ENCODE data around the gene RBM48. TPM values are rescaled to one million over a fixed set of nuclear protein-coding genes. Genes with fewer than 3 reads are reported as not detected.
A peak's percentile ranks its signal among the peaks of the same experiment; 100 is the strongest.

The RBM48 gene
- total RNA-seq, 1 experiment from 2014 or later = 8.2 TPM

GRCh38 chr7:92586841-92587240 lies 58.2 kb downstream of the RBM48 start:
- H3K79me2 ChIP-seq (ENCODE audit: low read length) = peaks cover 83% of the 10 kb centered on the region
- H3K9me2 ChIP-seq (replicated peaks; ENCODE audit: low read length) = no peaks in the 10 kb centered on the region
- no peak overlapping the region; the same call in 1 of the 2 replicates for H3K4me3 ChIP-seq (ENCODE audit: low read length)
- H3F3A ChIP-seq (ENCODE audit: low read length, unreplicated experiment) = no peaks in the 10 kb centered on the region
- no peaks in the 10 kb centered on the region for H3K9me3 ChIP-seq (ENCODE audit: low read length)
- no peak overlapping the region for H3K9ac ChIP-seq (ENCODE audit: low read length)
- no peak for DNase-seq
- peaks cover 18% of the 10 kb centered on the region for H3K36me3 ChIP-seq (ENCODE audit: low read depth, low read length)
- CTCF ChIA-PET = no interaction called here
- TF ChIP-seq EZH2 (IDR thresholded peaks at IDR 0.05; ENCODE audit: low read length, unreplicated experiment) (no peak), EZH2phosphoT487 (IDR thresholded peaks at IDR 0.05; ENCODE audit: borderline replicate concordance, low read length) (no peak)
- TF ChIP-seq, protein P1, sequence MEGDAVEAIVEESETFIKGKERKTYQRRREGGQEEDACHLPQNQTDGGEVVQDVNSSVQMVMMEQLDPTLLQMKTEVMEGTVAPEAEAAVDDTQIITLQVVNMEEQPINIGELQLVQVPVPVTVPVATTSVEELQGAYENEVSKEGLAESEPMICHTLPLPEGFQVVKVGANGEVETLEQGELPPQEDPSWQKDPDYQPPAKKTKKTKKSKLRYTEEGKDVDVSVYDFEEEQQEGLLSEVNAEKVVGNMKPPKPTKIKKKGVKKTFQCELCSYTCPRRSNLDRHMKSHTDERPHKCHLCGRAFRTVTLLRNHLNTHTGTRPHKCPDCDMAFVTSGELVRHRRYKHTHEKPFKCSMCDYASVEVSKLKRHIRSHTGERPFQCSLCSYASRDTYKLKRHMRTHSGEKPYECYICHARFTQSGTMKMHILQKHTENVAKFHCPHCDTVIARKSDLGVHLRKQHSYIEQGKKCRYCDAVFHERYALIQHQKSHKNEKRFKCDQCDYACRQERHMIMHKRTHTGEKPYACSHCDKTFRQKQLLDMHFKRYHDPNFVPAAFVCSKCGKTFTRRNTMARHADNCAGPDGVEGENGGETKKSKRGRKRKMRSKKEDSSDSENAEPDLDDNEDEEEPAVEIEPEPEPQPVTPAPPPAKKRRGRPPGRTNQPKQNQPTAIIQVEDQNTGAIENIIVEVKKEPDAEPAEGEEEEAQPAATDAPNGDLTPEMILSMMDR (conservative IDR thresholded peaks at IDR 0.05; ENCODE audit: low read depth, low read length) = no peak
- H3K4me1 ChIP-seq (ENCODE audit: insufficient read depth, low read length) = peaks cover 19% of the 10 kb centered on the region
- intact Hi-C loops (cut with micrococcal nuclease) = no loop called here
- peaks cover 69% of the 10 kb centered on the region for H4K20me1 ChIP-seq (ENCODE audit: low read length)
- BruUV-seq (replicated peaks) = no TSS peak
- H3K27me3 ChIP-seq (ENCODE audit: low read length) = no peaks in the 10 kb centered on the region
- H2AFZ ChIP-seq (ENCODE audit: low read length) = no peak overlapping the region
- no peak for ATAC-seq
- H3K4me2 ChIP-seq (ENCODE audit: low read length) = peak overlapping the region; percentile 12
- POLR2A ChIA-PET (ENCODE audit: unreplicated experiment) = no interaction called here
- no peak overlapping the region for H3K27ac ChIP-seq (ENCODE audit: low read length)

Other genes with a start within 250 kb of the RBM48 start
- gene GATAD1, start 81.3 kb upstream of the RBM48 start, total RNA-seq (2014; rRNA removed) = 15.8 and 20.0 TPM in 2 replicates
- not detected in 2 replicates for gene ERVW-1, start 50.8 kb upstream of the RBM48 start, total RNA-seq (2014; rRNA removed)
- 6.2 and 8.5 TPM in 2 replicates for gene PEX1, start 275 bp upstream of the RBM48 start, total RNA-seq (2014; rRNA removed)
- gene FAM133B, start 61.6 kb downstream of the RBM48 start, total RNA-seq (2014; rRNA removed) = 22.6 and 25.9 TPM in 2 replicates

All from PC-3 (cell line).